Spleen (tissue), 7 donors: ENCODE measurements around the gene YES1.

ENCODE experiments used
- CTCF ChIP-seq, 11 experiments: fragments of 200-600 bp in 7 of 11; fragments of 450-650 bp in 4 of 11; sonication (generic) in 4 of 11; IDR thresholded peaks in 8 of 11; conservative IDR thresholded peaks in 3 of 11; 1 replicate in 7 of 11; 2 replicates in 4 of 11; pipeline versions ENCODE4 v1.4.0 to v1.8.0; 2016 to 2021; ENCODE audit warnings: antibody characterized with exemption in 11 of 11, inconsistent platforms in 4 of 11, mild to moderate bottlenecking in 1 of 11
- POLR2A ChIP-seq, 3 donors: fragments of 450-650 bp; IDR thresholded peaks; one replicate each; pipeline ENCODE4 v1.5.1; 2017; ENCODE audit warnings: antibody characterized with exemption in 3 of 3, mild to moderate bottlenecking in 1 of 3
- donor health status: DM: no; HTN: no; CAD: no; lungs with moderate emphysema.
- donor health status: DM: no; HTN: no; CAD: no.
- donor health status: DM: no; HTN: no; CAD: no.

GRCh38 chr18:673317-673716 lies 138.7 kb downstream of the YES1 start:
- TF ChIP-seq CTCF (IDR thresholded peaks at IDR 0.05 in 8 of 11, conservative IDR thresholded peaks at IDR 0.05 in 3 of 11) (no peak), POLR2A (IDR thresholded peaks at IDR 0.05) (no peak)
